ENCODE measurements around the gene SLC22A23. TPM values are rescaled to one million over a fixed set of nuclear protein-coding genes. Genes with fewer than 3 reads are reported as not detected.
A peak's percentile ranks its signal among the peaks of the same experiment; 100 is the strongest.

Gene SLC22A23
- total RNA-seq, 4 donors from 2014 or later, result 6.6 to 25.0 (median 14.6) TPM

GRCh38 chr6:3285049-3285639 is 171.7 kb downstream of the SLC22A23 start:
- Histone ChIP-seq H3K27me3 (no peaks in the 10 kb centered on the region), H3K36me3 (no peaks in the 10 kb centered on the region), H3K9me3 (no peaks in the 10 kb centered on the region), H3K27ac (no peak overlapping the region), H3K4me3 (no peak overlapping the region), H3K4me1 (peaks cover 20 to 23% of the 10 kb centered on the region in 2 donors)
- ATAC-seq (no peak), DNase-seq (peak in 1 of 2 donors; percentile 11)
- intact Hi-C loops (cut with DNase I; ENCODE audit: low total_unique reads), result no loop called here
- TF ChIP-seq CTCF (IDR thresholded peaks at IDR 0.05 in 4 of 5, conservative IDR thresholded peaks at IDR 0.05 in 1 of 5) (no peak), POLR2A (IDR thresholded peaks at IDR 0.05) (no peak)
- in situ Hi-C loops (cut with MboI; ENCODE audit: low sequenced_read_pairs in 4 of 4), result loop anchor here (10.0 to 25.0 kb wide), 3 partner anchors 177 to 727 kb away; partner anchors contain the start of gene SLC22A23 (in 4 of the 4)

GRCh38 chr6:3284436-3284876 is 172.4 kb downstream of the SLC22A23 start:
- no peaks in the 10 kb centered on the region for H3K9me3 ChIP-seq
- H3K4me1 ChIP-seq, result peaks cover 20 to 28% of the 10 kb centered on the region in 2 donors
- no peak overlapping the region for H3K4me3 ChIP-seq
- no peaks in the 10 kb centered on the region for H3K27me3 ChIP-seq
- intact Hi-C loops (cut with DNase I; ENCODE audit: low total_unique reads) (no loop called here), in situ Hi-C loops (cut with MboI; ENCODE audit: low sequenced_read_pairs in 4 of 4) (loop anchor here (10.0 to 25.0 kb wide), 3 partner anchors 178 to 728 kb away; partner anchors contain the start of gene SLC22A23 (in 4 of the 4))
- peak in 1 of 2 donors; percentile 15 for ATAC-seq
- peak; percentile 29 to 58 for DNase-seq
- H3K36me3 ChIP-seq, result no peaks in the 10 kb centered on the region
- no peak for TF ChIP-seq CTCF (IDR thresholded peaks at IDR 0.05 in 4 of 5, conservative IDR thresholded peaks at IDR 0.05 in 1 of 5)
- TF ChIP-seq POLR2A (IDR thresholded peaks at IDR 0.05), result no peak
- peak overlapping the region in 2 of 4 donors; percentile 10 to 37 for H3K27ac ChIP-seq

- in situ Hi-C loops (cut with MboI; ENCODE audit: low sequenced_read_pairs in 4 of 4), result loop anchor here (10.0 to 25.0 kb wide), 3 partner anchors 178 to 728 kb away; partner anchors contain the start of gene SLC22A23 (in 4 of the 4)
Observed at GRCh38 chr6:3283641-3284435, 173.0 kb downstream of the SLC22A23 start.

GRCh38 chr6:3283241-3283640 is 173.6 kb downstream of the SLC22A23 start:
- intact Hi-C loops (cut with DNase I; ENCODE audit: low total_unique reads), result no loop called here
- TF ChIP-seq CTCF (IDR thresholded peaks at IDR 0.05 in 4 of 5, conservative IDR thresholded peaks at IDR 0.05 in 1 of 5), result no peak
- TF ChIP-seq POLR2A (IDR thresholded peaks at IDR 0.05), result no peak
- in situ Hi-C loops (cut with MboI; ENCODE audit: low sequenced_read_pairs in 4 of 4), result loop anchor here (10.0 to 25.0 kb wide), 3 partner anchors 179 to 729 kb away; partner anchors contain the start of gene SLC22A23 (in 4 of the 4)

More at GRCh38 chr6:3283641-3284435, 173.0 kb downstream of the SLC22A23 start:
- Histone ChIP-seq H3K27ac (peak overlapping the region in 2 of 4 donors; percentile 37 to 60), H3K4me1 (peaks cover 20 to 28% of the 10 kb centered on the region in 2 donors), H3K9me3 (no peaks in the 10 kb centered on the region), H3K4me3 (no peak overlapping the region), H3K36me3 (no peaks in the 10 kb centered on the region), H3K27me3 (no peaks in the 10 kb centered on the region)
- intact Hi-C loops (cut with DNase I; ENCODE audit: low total_unique reads), result no loop called here
- no peak for TF ChIP-seq POLR2A (IDR thresholded peaks at IDR 0.05)
- TF ChIP-seq CTCF (IDR thresholded peaks at IDR 0.05 in 4 of 5, conservative IDR thresholded peaks at IDR 0.05 in 1 of 5), result no peak
- DNase-seq, result peak in 1 of 2 donors; percentile 10
- no peak for ATAC-seq

More at GRCh38 chr6:3283241-3283640, 173.6 kb downstream of the SLC22A23 start:
- no peak for ATAC-seq
- DNase-seq, result no peak
- H3K27ac ChIP-seq, result peak overlapping the region in 3 of 4 donors; percentile 60 to 75 (median 74)
- no peak overlapping the region for H3K4me3 ChIP-seq
- H3K4me1 ChIP-seq, result peaks cover 20 to 28% of the 10 kb centered on the region in 2 donors
- H3K27me3 ChIP-seq, result no peaks in the 10 kb centered on the region
- no peaks in the 10 kb centered on the region for H3K36me3 ChIP-seq
- H3K9me3 ChIP-seq, result no peaks in the 10 kb centered on the region

Measured in gastrocnemius medialis (tissue), 4 donors.